H1 (cell line): Measurements from ENCODE around the gene RPS6KL1. TPM values are rescaled to one million over a fixed set of nuclear protein-coding genes. Genes with fewer than 3 reads are reported as not detected.

Experiments used
- CTCF ChIA-PET: fragments of 300-600 bp; sonication (Branson Sonifier 250); formaldehyde crosslinking; loops from one replicate; lab custom pipeline; 2021; ENCODE audit not compliant: partially characterized antibody; lab: Charles Lee
- POLR2A ChIA-PET: fragments of 300-600 bp; sonication (Branson Sonifier 250); formaldehyde crosslinking; loops from one replicate; lab custom pipeline; 2021; ENCODE audit warnings: inconsistent platforms; ENCODE audit not compliant: partially characterized antibody; lab: Charles Lee
- DNase-seq, 2 experiments: peaks; one replicate each; pipeline versions ENCODE4 v3.0.0 to v3.0.0-alpha.2; 2010 to 2022; ENCODE audit warnings: low spot score in 2 of 2, low read depth in 1 of 2, mixed read lengths in 1 of 2
- FAIRE-seq: peaks from 2 replicates; lab custom pipeline; 2011; peaks lifted over from hg19 to GRCh38; lab: Jason Lieb, UNC
- H2AFZ ChIP-seq: 2 replicates; pipeline ENCODE4 v1.8.1; 2012; ENCODE audit warnings: low read length, inconsistent platforms
- H2AK5ac ChIP-seq: 2 replicates; pipeline ENCODE4 v1.6.1; 2013; ENCODE audit warnings: low read depth, low read length
- H2BK120ac ChIP-seq: replicated peaks from 2 replicates; pipeline ENCODE3; 2013; ENCODE audit warnings: low read depth, low read length, inconsistent platforms
- H2BK12ac ChIP-seq: 2 replicates; pipeline ENCODE4 v1.6.1; 2013; ENCODE audit warnings: low read depth, low read length
- H2BK15ac ChIP-seq: 2 replicates; pipeline ENCODE4 v1.6.1; 2013; ENCODE audit warnings: low read length
- H2BK20ac ChIP-seq: 2 replicates; pipeline ENCODE4 v1.6.1; 2013; ENCODE audit warnings: low read length
- H2BK5ac ChIP-seq: 2 replicates; pipeline ENCODE4 v1.6.1; 2013; ENCODE audit warnings: low read depth, low read length
- H3K14ac ChIP-seq: 2 replicates; pipeline ENCODE4 v1.6.1; 2013; ENCODE audit warnings: inconsistent platforms; ENCODE audit not compliant: insufficient read length
- H3K18ac ChIP-seq: 2 replicates; pipeline ENCODE4 v1.6.1; 2013; ENCODE audit warnings: low read length; ENCODE audit errors: extremely low read depth
- H3K23ac ChIP-seq: 2 replicates; pipeline ENCODE4 v1.6.1; 2013; ENCODE audit warnings: inconsistent platforms; ENCODE audit not compliant: insufficient read length
- H3K23me2 ChIP-seq: 2 replicates; pipeline ENCODE4 v1.6.1; 2013; ENCODE audit warnings: low read depth, low read length
- H3K27ac ChIP-seq: 2 replicates; pipeline ENCODE4 v1.6.1; 2011; ENCODE audit warnings: low read depth, low read length, inconsistent platforms
- H3K27me3 ChIP-seq, 4 experiments: replicated peaks in 1 of 4; 1 replicate in 1 of 4; 2 replicates in 3 of 4; pipeline versions ENCODE4 v1.6.1 to v1.8.1; 2011 to 2013; ENCODE audit warnings: low read length in 3 of 4, mild to moderate bottlenecking in 3 of 4, inconsistent platforms in 2 of 4, mixed read lengths in 2 of 4, moderate library complexity in 1 of 4; ENCODE audit not compliant: control insufficient read depth in 3 of 4, insufficient read depth in 3 of 4; ENCODE audit errors: extremely low read depth in 1 of 4
- H3K36me3 ChIP-seq, 4 experiments: 2 replicates each; pipeline versions ENCODE4 v1.6.1 to v1.8.1; 2011 to 2013; ENCODE audit warnings: mild to moderate bottlenecking in 4 of 4, low read length in 3 of 4, moderate library complexity in 2 of 4, control low read depth in 1 of 4, inconsistent platforms in 1 of 4; ENCODE audit not compliant: insufficient read depth in 4 of 4, control insufficient read depth in 2 of 4
- H3K4ac ChIP-seq: replicated peaks from 2 replicates; pipeline ENCODE3; 2013; ENCODE audit warnings: low read length, low read depth, mixed read lengths, inconsistent platforms; ENCODE audit not compliant: insufficient read length
- H3K4me1 ChIP-seq, 4 experiments: replicated peaks in 1 of 4; 1 replicate in 1 of 4; 2 replicates in 3 of 4; pipeline versions ENCODE4 v1.6.1 to v1.8.1; 2011 to 2013; ENCODE audit warnings: low read length in 3 of 4, inconsistent platforms in 2 of 4, mixed read lengths in 1 of 4; ENCODE audit not compliant: insufficient read depth in 4 of 4, control insufficient read depth in 3 of 4
- H3K4me2 ChIP-seq, 2 experiments: 2 replicates each; pipeline versions ENCODE4 v1.6.1 to v1.8.1; 2011 to 2013; ENCODE audit warnings: low read depth in 2 of 2, low read length in 2 of 2, control low read depth in 1 of 2, inconsistent platforms in 1 of 2, mild to moderate bottlenecking in 1 of 2; ENCODE audit not compliant: insufficient read depth in 1 of 2
- H3K4me3 ChIP-seq, 4 experiments: fragments of 200-600, 300-600 bp in 1 of 4; sonication (generic), shearing (Covaris generic), sonication (Bioruptor Twin) in 1 of 4; 2 replicates each; pipeline versions ENCODE4 v1.5.1 to v1.8.1; 2011 to 2016; ENCODE audit warnings: low read length in 4 of 4, low read depth in 3 of 4, control low read depth in 2 of 4, inconsistent platforms in 2 of 4, mild to moderate bottlenecking in 2 of 4, mixed read lengths in 1 of 4, moderate library complexity in 1 of 4; ENCODE audit not compliant: insufficient read depth in 2 of 4; ENCODE audit errors: extremely low read depth in 1 of 4
- H3K56ac ChIP-seq: replicated peaks from 2 replicates; pipeline ENCODE3; 2013; ENCODE audit warnings: low read depth, mild to moderate bottlenecking, mixed read lengths, low read length, inconsistent platforms; ENCODE audit not compliant: insufficient read length
- H3K79me1 ChIP-seq: 2 replicates; pipeline ENCODE4 v1.6.1; 2013; ENCODE audit warnings: low read depth, low read length, control low read depth
- H3K79me2 ChIP-seq, 2 experiments: 2 replicates each; pipeline versions ENCODE4 v1.6.1 to v1.8.1; 2012 to 2013; ENCODE audit warnings: low read length in 2 of 2, mild to moderate bottlenecking in 2 of 2, inconsistent platforms in 1 of 2; ENCODE audit not compliant: insufficient read depth in 2 of 2, control insufficient read depth in 1 of 2
- H3K9ac ChIP-seq, 4 experiments: replicated peaks in 1 of 4; 1 replicate in 1 of 4; 2 replicates in 3 of 4; pipeline versions ENCODE4 v1.6.1 to v1.8.1; 2011 to 2013; ENCODE audit warnings: low read depth in 3 of 4, low read length in 3 of 4, control low read depth in 2 of 4, mild to moderate bottlenecking in 2 of 4, moderate library complexity in 2 of 4, inconsistent platforms in 1 of 4; ENCODE audit errors: extremely low read depth in 1 of 4
- H3K9me3 ChIP-seq, 2 experiments: 2 replicates each; pipeline versions ENCODE4 v1.6.1 to v1.8.1; 2012 to 2013; ENCODE audit warnings: mild to moderate bottlenecking in 2 of 2, moderate library complexity in 2 of 2, control low read depth in 1 of 2, inconsistent platforms in 1 of 2, low read depth in 1 of 2, low read length in 1 of 2, mixed read lengths in 1 of 2; ENCODE audit not compliant: insufficient read depth in 2 of 2
- H4K20me1 ChIP-seq, 2 experiments: replicated peaks in 1 of 2; 2 replicates each; pipeline versions ENCODE3 to v1.8.1; 2011 to 2013; ENCODE audit warnings: inconsistent platforms in 2 of 2, low read length in 2 of 2, mild to moderate bottlenecking in 1 of 2; ENCODE audit not compliant: insufficient read depth in 2 of 2, control insufficient read depth in 1 of 2
- H4K5ac ChIP-seq: 2 replicates; pipeline ENCODE4 v1.6.1; 2013; ENCODE audit warnings: low read length, low read depth, mixed read lengths, inconsistent platforms; ENCODE audit not compliant: insufficient read length
- H4K8ac ChIP-seq: 2 replicates; pipeline ENCODE4 v1.8.0; 2013; ENCODE audit warnings: mild to moderate bottlenecking, moderate library complexity, low read length, inconsistent platforms; ENCODE audit not compliant: insufficient read depth; ENCODE audit errors: extremely low read depth
- H4K91ac ChIP-seq: replicated peaks from 2 replicates; pipeline ENCODE3; 2013; ENCODE audit warnings: low read length, mixed read lengths, inconsistent platforms; ENCODE audit not compliant: insufficient read length
- BRCA1 ChIP-seq: IDR thresholded peaks from 2 replicates; pipeline ENCODE4 v1.6.1; 2012; ENCODE audit warnings: low read depth, low read length, improper control_type of control experiment
- CBX8 ChIP-seq: fragments of 300-800, 300-1000 bp; sonication (generic); IDR thresholded peaks from 2 replicates; pipeline ENCODE4 v1.7.1; 2016; ENCODE audit warnings: low read depth, low read length, borderline replicate concordance
- CEBPB ChIP-seq: IDR thresholded peaks from 2 replicates; pipeline ENCODE4 v1.6.1; 2012; ENCODE audit warnings: low read depth, low read length
- CHD1 ChIP-seq: IDR thresholded peaks from 2 replicates; pipeline ENCODE4 v1.6.1; 2012; ENCODE audit warnings: low read depth, low read length, improper control_type of control experiment
- EGR1 ChIP-seq: IDR thresholded peaks from 2 replicates; pipeline ENCODE4 v1.6.1; 2011; ENCODE audit warnings: low read depth, low read length, borderline replicate concordance
- FOSL1 ChIP-seq: IDR thresholded peaks from 2 replicates; pipeline ENCODE4 v1.6.1; 2011; ENCODE audit warnings: mild to moderate bottlenecking, low read depth, low read length, moderate library complexity; ENCODE audit not compliant: insufficient read depth
- KDM5A ChIP-seq: fragments of 200-600 bp; IDR thresholded peaks from 2 replicates; pipeline ENCODE4 v1.7.1; 2012; ENCODE audit warnings: mild to moderate bottlenecking, low read length, inconsistent platforms, mixed read lengths
- NANOG ChIP-seq: IDR thresholded peaks from 2 replicates; pipeline ENCODE4 v1.6.1; 2011; ENCODE audit warnings: low read length, low read depth, mild to moderate bottlenecking, inconsistent platforms; ENCODE audit not compliant: insufficient read depth, poor library complexity, severe bottlenecking
- SIX5 ChIP-seq: IDR thresholded peaks from 2 replicates; pipeline ENCODE4 v1.6.1; 2011; ENCODE audit warnings: mild to moderate bottlenecking, low read depth, low read length
- TAF1 ChIP-seq: IDR thresholded peaks from 2 replicates; pipeline ENCODE4 v1.6.1; 2011; ENCODE audit warnings: mild to moderate bottlenecking, low read depth, low read length
- ZNF274 ChIP-seq: IDR thresholded peaks from 2 replicates; pipeline ENCODE4 v1.7.0; 2012; ENCODE audit warnings: low read length, borderline replicate concordance; ENCODE audit errors: extremely low read depth
- WGBS, 2 experiments: shearing (Covaris generic) in 1 of 2; methylation state at CpG; one replicate each; pipeline versions ENCODE4 v1.1.6 to v1.1.7; 2013 to 2015; ENCODE audit warnings: low lambda C conversion rate in 2 of 2, mixed read lengths in 2 of 2, inconsistent platforms in 1 of 2, low coverage in 1 of 2, missing lambda C conversion rate in 1 of 2; ENCODE audit not compliant: insufficient replicate concordance in 2 of 2, insufficient coverage in 1 of 2, insufficient read length in 1 of 2; ENCODE audit errors: extremely low coverage in 1 of 2, missing lambda C conversion rate in 1 of 2; 5-methylcytosine and 5-hydroxymethylcytosine counted together
- polyA plus RNA-seq, 7 experiments: library from polyadenylated mRNA; depleted of rRNA in 3 of 7; stranded (reverse) in 5 of 7; unstranded in 2 of 7; fragments of >200 nt in 5 of 7; fragments of 200-250 nt in 2 of 7; gene quantifications; 1 replicate in 5 of 7; 2 replicates in 1 of 7; 4 replicates in 1 of 7; pipeline versions ENCODE4 v1.2.1 to v1.2.3, GENCODE V29; 2011 to 2013; ENCODE audit warnings: missing spikeins in 2 of 7, mixed read lengths in 2 of 7
- total RNA-seq: library from RNA; stranded (reverse); fragmentation: NEBNext Ultra II Directional; extraction: Animal tissue kit (Norgen Biotek cat#: 25700); gene quantifications from 2 replicates; pipeline ENCODE4 v1.2.1, GENCODE V29; 2021
- TF ChIP-seq, protein P1 (sequence below): IDR thresholded peaks from 2 replicates; pipeline ENCODE4 v1.6.1; 2012; ENCODE audit warnings: inconsistent platforms

RPS6KL1 gene
- total and polyA plus RNA-seq, 2 of the 8 experiments (the other 6 are each of a cell fraction or from before 2014, with no cell fraction given) = 9.8 to 13.8 TPM

- H3K4me1 ChIP-seq = no peaks in the 10 kb centered on the region; a peak in 1 of 7 replicates
- H3K9me3 ChIP-seq = no peaks in the 10 kb centered on the region
- no peak overlapping the region for H3K18ac ChIP-seq
- no peak overlapping the region for H3K27ac ChIP-seq
- H4K8ac ChIP-seq = no peak overlapping the region
- no peak overlapping the region for H2BK15ac ChIP-seq
- no peak overlapping the region for H3K23ac ChIP-seq
- no peak overlapping the region for H3K14ac ChIP-seq
- H3K36me3 ChIP-seq = peaks cover 0 to 3% (median 0%) of the 10 kb centered on the region in 4 experiments; a peak in 3 of 8 replicates
- no peak overlapping the region for H2BK120ac ChIP-seq
- no peak overlapping the region for H2BK12ac ChIP-seq
- H2BK20ac ChIP-seq = no peak overlapping the region
- 0 out of 7 replicates have a peak, but pooled peaks cover 0 to 2% (median 0%) of the 10 kb centered on the region in 4 experiments for H3K27me3 ChIP-seq
- no peak overlapping the region for H2AFZ ChIP-seq
- no peak overlapping the region for H2AK5ac ChIP-seq
- peaks cover 2% of the 10 kb centered on the region; the same call in 1 of the 2 replicates for H3K23me2 ChIP-seq
- no peak overlapping the region for H3K56ac ChIP-seq
- H3K4ac ChIP-seq = no peak overlapping the region
- H3K4me3 ChIP-seq = no peak overlapping the region
- DNase-seq (no peak), FAIRE-seq (no peak)
- WGBS, 2 experiments = 83% methylated on average over 20 of the region's 22 CpGs; no CpG with 5 or more reads in 1 of the 2 experiments
- CTCF ChIA-PET = interaction anchor here (3.9 to 4.3 kb wide), 3 partner anchors 8 to 26 kb away, joined by 19 to 36 read pairs (median 26); no protein-coding TSS in a partner anchor
- H4K20me1 ChIP-seq = no peaks in the 10 kb centered on the region
- no peaks in the 10 kb centered on the region for H3K79me1 ChIP-seq
- no peaks in the 10 kb centered on the region for H3K79me2 ChIP-seq
- no peak overlapping the region for H2BK5ac ChIP-seq
- H4K5ac ChIP-seq = no peak overlapping the region
- POLR2A ChIA-PET = interaction anchor here (0.8 to 1.1 kb wide), 2 partner anchors 8 to 15 kb away, joined by 3 read pairs; no protein-coding TSS in a partner anchor
- no peak overlapping the region for H3K9ac ChIP-seq
- no peak overlapping the region for H4K91ac ChIP-seq
- no peak overlapping the region for H3K4me2 ChIP-seq
- TF ChIP-seq CEBPB (no peak), CHD1 (no peak), NANOG (no peak), ZNF274 (no peak), KDM5A (no peak), SIX5 (no peak), EGR1 (no peak), BRCA1 (no peak), FOSL1 (no peak), TAF1 (no peak), CBX8 (no peak)
- TF ChIP-seq, protein P1, sequence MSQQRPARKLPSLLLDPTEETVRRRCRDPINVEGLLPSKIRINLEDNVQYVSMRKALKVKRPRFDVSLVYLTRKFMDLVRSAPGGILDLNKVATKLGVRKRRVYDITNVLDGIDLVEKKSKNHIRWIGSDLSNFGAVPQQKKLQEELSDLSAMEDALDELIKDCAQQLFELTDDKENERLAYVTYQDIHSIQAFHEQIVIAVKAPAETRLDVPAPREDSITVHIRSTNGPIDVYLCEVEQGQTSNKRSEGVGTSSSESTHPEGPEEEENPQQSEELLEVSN = no peak
These were observed 3.5 kb downstream of the RPS6KL1 start for GRCh38 chr14:74919421-74920165.
